HEK293 (cell line): ENCODE measurements around the gene ZNF280A.

ENCODE experiments used
- CTCF ChIA-PET: fragments of 350-600 bp; formaldehyde crosslinking; extraction: SDS; loops from one replicate; lab custom pipeline; 2021; ENCODE audit warnings: antibody characterized with exemption; lab: Yijun Ruan, JAX
- POLR2A ChIA-PET: fragments of 300-600 bp; formaldehyde crosslinking; extraction: SDS; loops from one replicate; lab custom pipeline; 2020; ENCODE audit warnings: antibody characterized with exemption, inconsistent platforms; lab: Yijun Ruan, JAX
- H3K27ac ChIP-seq: fragments of 200-500 bp; sonication (Bioruptor generic); 2 replicates; pipeline ENCODE4 v1.5.1; 2014; ENCODE audit warnings: low read depth, low read length, control low read depth, inconsistent platforms; ENCODE audit errors: extremely low read depth
- H3K36me3 ChIP-seq, 2 experiments: fragments of 200-500 bp in 1 of 2; sonication (Bioruptor generic) in 1 of 2; 1 replicate in 1 of 2; 2 replicates in 1 of 2; pipeline ENCODE4 v1.5.1; 2014 to 2017; ENCODE audit warnings: inconsistent platforms in 2 of 2, low read length in 2 of 2; ENCODE audit not compliant: control insufficient read depth in 2 of 2, insufficient read depth in 1 of 2
- H3K4me1 ChIP-seq: fragments of 200-500 bp; sonication (Bioruptor generic); 2 replicates; pipeline ENCODE4 v1.5.1; 2014; ENCODE audit warnings: mild to moderate bottlenecking, low read length, inconsistent platforms; ENCODE audit not compliant: control insufficient read depth, insufficient read depth
- H3K4me3 ChIP-seq: 2 replicates; pipeline ENCODE4 v1.5.1; 2011; ENCODE audit warnings: low read depth, mild to moderate bottlenecking, control low read depth, low read length, moderate library complexity
- H3K9me3 ChIP-seq: fragments of 200-500 bp; sonication (Bioruptor generic); 2 replicates; pipeline ENCODE4 v1.5.1; 2014; ENCODE audit warnings: low read depth, low read length, inconsistent platforms; ENCODE audit not compliant: control insufficient read depth, insufficient read depth
- GLI2 ChIP-seq: fragments of 450-650 bp; formaldehyde crosslinking; IDR thresholded peaks from 2 replicates; pipeline ENCODE4; 2017; ENCODE audit warnings: missing biosample characterization, missing genetic modification characterization, low read depth, borderline replicate concordance
- HOXA7 ChIP-seq: sonication (generic); formaldehyde crosslinking; IDR thresholded peaks from 2 replicates; pipeline ENCODE4 v1.8.1; 2022; ENCODE audit warnings: missing genetic modification reagents, borderline replicate concordance
- KLF7 ChIP-seq: fragments of 450-650 bp; formaldehyde crosslinking; IDR thresholded peaks from 2 replicates; pipeline ENCODE4 v1.5.1; 2016; ENCODE audit warnings: missing biosample characterization, missing genetic modification characterization, borderline replicate concordance
- REPIN1 ChIP-seq: fragments of 450-650 bp; formaldehyde crosslinking; IDR thresholded peaks from 2 replicates; pipeline ENCODE4 v1.5.1; 2017; ENCODE audit warnings: missing biosample characterization, missing genetic modification characterization, low read depth
- TRIM28 ChIP-seq: IDR thresholded peaks from 2 replicates; pipeline ENCODE4 v1.6.1; 2011; ENCODE audit warnings: low read length, control low read depth, borderline replicate concordance
- WT1 ChIP-seq: fragments of 450-650 bp; formaldehyde crosslinking; IDR thresholded peaks from 2 replicates; pipeline ENCODE4 v1.5.1; 2016; ENCODE audit warnings: missing biosample characterization, missing genetic modification characterization
- ZNF10 ChIP-seq: fragments of 450-650 bp; formaldehyde crosslinking; IDR thresholded peaks from 2 replicates; pipeline ENCODE4 v1.5.1; 2017; ENCODE audit warnings: missing biosample characterization, missing genetic modification characterization
- ZNF174 ChIP-seq: fragments of 450-650 bp; formaldehyde crosslinking; IDR thresholded peaks from 2 replicates; pipeline ENCODE4 v1.5.0; 2017; ENCODE audit warnings: missing biosample characterization, mild to moderate bottlenecking, missing genetic modification characterization
- ZNF175 ChIP-seq: fragments of 450-650 bp; formaldehyde crosslinking; IDR thresholded peaks from 2 replicates; pipeline ENCODE4 v1.5.1; 2016; ENCODE audit warnings: missing biosample characterization, missing genetic modification characterization
- ZNF211 ChIP-seq: fragments of 450-650 bp; formaldehyde crosslinking; IDR thresholded peaks from 2 replicates; pipeline ENCODE4 v1.5.1; 2016; ENCODE audit warnings: low read depth, missing biosample characterization, missing genetic modification characterization
- ZNF555 ChIP-seq: fragments of 450-650 bp; formaldehyde crosslinking; conservative IDR thresholded peaks from 2 replicates; pipeline ENCODE4 v1.5.1; 2017; ENCODE audit warnings: missing biosample characterization, mild to moderate bottlenecking, missing genetic modification characterization, inconsistent platforms
- ZNF571 ChIP-seq: fragments of 450-650 bp; formaldehyde crosslinking; IDR thresholded peaks from 2 replicates; pipeline ENCODE4 v1.5.0; 2017; ENCODE audit warnings: missing biosample characterization, missing genetic modification characterization
- ZNF610 ChIP-seq: fragments of 450-650 bp; formaldehyde crosslinking; IDR thresholded peaks from 2 replicates; pipeline ENCODE4 v1.5.1; 2016; ENCODE audit warnings: missing biosample characterization, missing genetic modification characterization, borderline replicate concordance
- ZNF626 ChIP-seq: fragments of 450-650 bp; sonication (Bioruptor Pico); formaldehyde crosslinking; IDR thresholded peaks from 2 replicates; pipeline ENCODE4 v1.5.1; 2018; ENCODE audit warnings: missing biosample characterization, missing genetic modification characterization, inconsistent platforms
- ZNF76 ChIP-seq: fragments of 450-650 bp; formaldehyde crosslinking; IDR thresholded peaks from 2 replicates; pipeline ENCODE4; 2016; ENCODE audit warnings: low read depth, missing biosample characterization, missing genetic modification characterization, borderline replicate concordance
- ZSCAN16 ChIP-seq: fragments of 450-650 bp; formaldehyde crosslinking; IDR thresholded peaks from 2 replicates; pipeline ENCODE4 v1.5.1; 2016; ENCODE audit warnings: missing biosample characterization, missing genetic modification characterization
- TF ChIP-seq, protein P1 (sequence below): fragments of 450-650 bp; formaldehyde crosslinking; conservative IDR thresholded peaks from 2 replicates; pipeline ENCODE4 v1.5.1; 2016; ENCODE audit warnings: low read depth, missing biosample characterization, missing genetic modification characterization
- TF ChIP-seq, protein P2 (sequence below): fragments of 450-650 bp; formaldehyde crosslinking; IDR thresholded peaks from 2 replicates; pipeline ENCODE4 v1.5.1; 2016; ENCODE audit warnings: missing biosample characterization, missing genetic modification characterization
- TF ChIP-seq, protein P3 (sequence below): sonication (generic); formaldehyde crosslinking; IDR thresholded peaks from 2 replicates; pipeline ENCODE4 v1.8.1; 2022; ENCODE audit warnings: mild to moderate bottlenecking, moderate library complexity, missing genetic modification reagents
- TF ChIP-seq, protein P4 (sequence below): fragments of 450-650 bp; formaldehyde crosslinking; IDR thresholded peaks from 2 replicates; pipeline ENCODE4 v1.5.1; 2016; ENCODE audit warnings: missing biosample characterization, missing genetic modification characterization
- TF ChIP-seq, protein P5 (sequence below): fragments of 450-650 bp; formaldehyde crosslinking; IDR thresholded peaks from 2 replicates; pipeline ENCODE4 v1.5.1; 2016; ENCODE audit warnings: missing biosample characterization, missing genetic modification characterization
- TF ChIP-seq, protein P6 (sequence below): fragments of 450-650 bp; formaldehyde crosslinking; IDR thresholded peaks from 2 replicates; pipeline ENCODE4 v1.5.1; 2016; ENCODE audit warnings: missing biosample characterization, missing genetic modification characterization, low read depth

Gene ZNF280A

DNA sequence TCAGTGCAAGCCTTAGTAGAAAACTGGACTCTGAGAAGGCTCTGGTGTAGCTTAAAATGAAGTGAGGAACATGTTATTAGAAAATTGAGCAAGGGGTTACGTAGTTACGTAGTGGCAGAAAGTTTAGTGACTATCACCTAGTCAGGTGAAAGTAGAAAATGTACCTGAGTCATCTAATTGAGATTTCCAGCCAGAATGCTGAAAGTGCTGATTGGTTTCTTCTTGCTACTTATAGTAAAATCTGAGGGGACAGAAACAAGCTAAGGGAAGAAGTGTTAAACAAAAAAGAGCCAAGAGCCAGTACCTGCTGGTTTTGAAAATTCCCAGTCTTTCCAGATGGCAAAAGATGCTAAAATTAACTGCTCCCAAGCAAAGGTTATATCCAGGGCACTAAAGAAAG lies 41.0 kb downstream of the ZNF280A start:
- Histone ChIP-seq H3K36me3 (no peaks in the 10 kb centered on the region; a peak in 1 of 3 replicates), H3K4me1 (no peaks in the 10 kb centered on the region), H3K4me3 (no peak overlapping the region), H3K9me3 (no peaks in the 10 kb centered on the region), H3K27ac (no peak overlapping the region)
- POLR2A ChIA-PET, result no interaction called here
- CTCF ChIA-PET, result interaction anchor here (0.7 to 12.6 kb wide), 6 partner anchors 15 to 480 kb away, joined by 3 to 87 read pairs (median 4); partner anchors contain the start of gene PRAME
- TF ChIP-seq, protein P1, sequence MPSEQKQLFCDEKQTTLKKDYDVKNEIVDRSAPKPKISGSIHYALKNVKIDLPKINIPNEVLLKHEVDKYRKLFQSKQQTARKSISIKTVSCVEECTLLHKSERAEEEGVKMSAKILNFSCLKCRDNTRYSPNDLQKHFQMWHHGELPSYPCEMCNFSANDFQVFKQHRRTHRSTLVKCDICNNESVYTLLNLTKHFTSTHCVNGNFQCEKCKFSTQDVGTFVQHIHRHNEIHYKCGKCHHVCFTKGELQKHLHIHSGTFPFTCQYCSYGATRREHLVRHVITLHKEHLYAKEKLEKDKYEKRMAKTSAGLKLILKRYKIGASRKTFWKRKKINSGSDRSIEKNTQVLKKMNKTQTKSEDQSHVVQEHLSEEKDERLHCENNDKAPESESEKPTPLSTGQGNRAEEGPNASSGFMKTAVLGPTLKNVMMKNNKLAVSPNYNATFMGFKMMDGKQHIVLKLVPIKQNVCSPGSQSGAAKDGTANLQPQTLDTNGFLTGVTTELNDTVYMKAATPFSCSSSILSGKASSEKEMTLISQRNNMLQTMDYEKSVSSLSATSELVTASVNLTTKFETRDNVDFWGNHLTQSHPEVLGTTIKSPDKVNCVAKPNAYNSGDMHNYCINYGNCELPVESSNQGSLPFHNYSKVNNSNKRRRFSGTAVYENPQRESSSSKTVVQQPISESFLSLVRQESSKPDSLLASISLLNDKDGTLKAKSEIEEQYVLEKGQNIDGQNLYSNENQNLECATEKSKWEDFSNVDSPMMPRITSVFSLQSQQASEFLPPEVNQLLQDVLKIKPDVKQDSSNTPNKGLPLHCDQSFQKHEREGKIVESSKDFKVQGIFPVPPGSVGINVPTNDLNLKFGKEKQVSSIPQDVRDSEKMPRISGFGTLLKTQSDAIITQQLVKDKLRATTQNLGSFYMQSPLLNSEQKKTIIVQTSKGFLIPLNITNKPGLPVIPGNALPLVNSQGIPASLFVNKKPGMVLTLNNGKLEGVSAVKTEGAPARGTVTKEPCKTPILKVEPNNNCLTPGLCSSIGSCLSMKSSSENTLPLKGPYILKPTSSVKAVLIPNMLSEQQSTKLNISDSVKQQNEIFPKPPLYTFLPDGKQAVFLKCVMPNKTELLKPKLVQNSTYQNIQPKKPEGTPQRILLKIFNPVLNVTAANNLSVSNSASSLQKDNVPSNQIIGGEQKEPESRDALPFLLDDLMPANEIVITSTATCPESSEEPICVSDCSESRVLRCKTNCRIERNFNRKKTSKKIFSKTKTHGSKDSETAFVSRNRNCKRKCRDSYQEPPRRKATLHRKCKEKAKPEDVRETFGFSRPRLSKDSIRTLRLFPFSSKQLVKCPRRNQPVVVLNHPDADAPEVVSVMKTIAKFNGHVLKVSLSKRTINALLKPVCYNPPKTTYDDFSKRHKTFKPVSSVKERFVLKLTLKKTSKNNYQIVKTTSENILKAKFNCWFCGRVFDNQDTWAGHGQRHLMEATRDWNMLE (tag by site-specific recombination), result no peak
- TF ChIP-seq, protein P2, sequence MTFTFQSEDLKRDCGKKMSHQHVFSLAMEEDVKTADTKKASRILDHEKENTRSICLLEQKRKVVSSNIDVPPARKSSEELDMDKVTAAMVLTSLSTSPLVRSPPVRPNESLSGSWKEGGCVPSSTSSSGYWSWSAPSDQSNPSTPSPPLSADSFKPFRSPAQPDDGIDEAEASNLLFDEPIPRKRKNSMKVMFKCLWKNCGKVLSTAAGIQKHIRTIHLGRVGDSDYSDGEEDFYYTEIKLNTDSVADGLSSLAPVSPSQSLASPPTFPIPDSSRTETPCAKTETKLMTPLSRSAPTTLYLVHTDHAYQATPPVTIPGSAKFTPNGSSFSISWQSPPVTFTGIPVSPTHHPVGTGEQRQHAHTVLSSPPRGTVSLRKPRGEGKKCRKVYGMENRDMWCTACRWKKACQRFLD (tag by site-specific recombination), result no peak
- TF ChIP-seq, protein P3, sequence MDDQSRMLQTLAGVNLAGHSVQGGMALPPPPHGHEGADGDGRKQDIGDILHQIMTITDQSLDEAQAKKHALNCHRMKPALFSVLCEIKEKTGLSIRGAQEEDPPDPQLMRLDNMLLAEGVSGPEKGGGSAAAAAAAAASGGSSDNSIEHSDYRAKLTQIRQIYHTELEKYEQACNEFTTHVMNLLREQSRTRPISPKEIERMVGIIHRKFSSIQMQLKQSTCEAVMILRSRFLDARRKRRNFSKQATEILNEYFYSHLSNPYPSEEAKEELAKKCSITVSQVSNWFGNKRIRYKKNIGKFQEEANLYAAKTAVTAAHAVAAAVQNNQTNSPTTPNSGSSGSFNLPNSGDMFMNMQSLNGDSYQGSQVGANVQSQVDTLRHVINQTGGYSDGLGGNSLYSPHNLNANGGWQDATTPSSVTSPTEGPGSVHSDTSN (CRISPR knock-in tag), result no peak
- no peak for TF ChIP-seq ZNF175 (tag by site-specific recombination)
- TF ChIP-seq ZNF174 (tag by site-specific recombination), result no peak
- TF ChIP-seq GLI2 (tag by site-specific recombination), result no peak
- TF ChIP-seq ZNF610 (tag by site-specific recombination), result no peak
- no peak for TF ChIP-seq ZNF211 (tag by site-specific recombination)
- TF ChIP-seq ZNF571 (tag by site-specific recombination), result no peak
- no peak for TF ChIP-seq ZNF76
- TF ChIP-seq ZNF10 (tag by site-specific recombination), result no peak

DNA sequence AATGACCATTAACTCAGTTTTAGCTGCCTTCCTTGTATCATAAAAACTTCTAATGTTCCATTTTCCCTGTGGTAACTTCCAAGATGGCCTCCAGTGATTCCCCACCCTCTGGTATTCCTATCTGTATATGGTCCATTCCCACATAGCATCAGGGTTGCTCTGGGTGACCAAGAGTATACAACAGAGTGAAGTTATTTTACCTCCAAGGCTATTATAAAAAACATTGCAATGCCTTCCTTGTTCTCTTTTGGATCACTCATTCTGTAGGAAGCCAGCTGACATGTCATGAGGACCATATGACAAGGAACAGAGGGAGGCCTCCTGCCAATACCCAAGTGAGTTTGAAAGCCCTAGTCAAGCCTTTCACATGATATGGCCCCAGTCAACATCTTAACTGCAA lies 41.6 kb downstream of the ZNF280A start:
- Histone ChIP-seq H3K4me3 (no peak overlapping the region), H3K9me3 (no peaks in the 10 kb centered on the region), H3K27ac (no peak overlapping the region), H3K4me1 (no peaks in the 10 kb centered on the region), H3K36me3 (no peaks in the 10 kb centered on the region; a peak in 1 of 3 replicates)
- CTCF ChIA-PET, result interaction anchor here (1.1 to 12.6 kb wide), 3 partner anchors 14 to 232 kb away, joined by 3 to 87 read pairs (median 3); partner anchors contain the start of gene PRAME
- POLR2A ChIA-PET, result no interaction called here
- TF ChIP-seq KLF7 (tag by site-specific recombination) (no peak), WT1 (tag by site-specific recombination) (no peak), ZSCAN16 (tag by site-specific recombination) (no peak), REPIN1 (tag by site-specific recombination) (no peak), ZNF626 (tag by site-specific recombination) (no peak), ZNF555 (no peak), HOXA7 (CRISPR knock-in tag) (no peak), TRIM28 (no peak)
- TF ChIP-seq, protein P4, sequence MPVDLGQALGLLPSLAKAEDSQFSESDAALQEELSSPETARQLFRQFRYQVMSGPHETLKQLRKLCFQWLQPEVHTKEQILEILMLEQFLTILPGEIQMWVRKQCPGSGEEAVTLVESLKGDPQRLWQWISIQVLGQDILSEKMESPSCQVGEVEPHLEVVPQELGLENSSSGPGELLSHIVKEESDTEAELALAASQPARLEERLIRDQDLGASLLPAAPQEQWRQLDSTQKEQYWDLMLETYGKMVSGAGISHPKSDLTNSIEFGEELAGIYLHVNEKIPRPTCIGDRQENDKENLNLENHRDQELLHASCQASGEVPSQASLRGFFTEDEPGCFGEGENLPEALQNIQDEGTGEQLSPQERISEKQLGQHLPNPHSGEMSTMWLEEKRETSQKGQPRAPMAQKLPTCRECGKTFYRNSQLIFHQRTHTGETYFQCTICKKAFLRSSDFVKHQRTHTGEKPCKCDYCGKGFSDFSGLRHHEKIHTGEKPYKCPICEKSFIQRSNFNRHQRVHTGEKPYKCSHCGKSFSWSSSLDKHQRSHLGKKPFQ, result no peak
- TF ChIP-seq, protein P5, sequence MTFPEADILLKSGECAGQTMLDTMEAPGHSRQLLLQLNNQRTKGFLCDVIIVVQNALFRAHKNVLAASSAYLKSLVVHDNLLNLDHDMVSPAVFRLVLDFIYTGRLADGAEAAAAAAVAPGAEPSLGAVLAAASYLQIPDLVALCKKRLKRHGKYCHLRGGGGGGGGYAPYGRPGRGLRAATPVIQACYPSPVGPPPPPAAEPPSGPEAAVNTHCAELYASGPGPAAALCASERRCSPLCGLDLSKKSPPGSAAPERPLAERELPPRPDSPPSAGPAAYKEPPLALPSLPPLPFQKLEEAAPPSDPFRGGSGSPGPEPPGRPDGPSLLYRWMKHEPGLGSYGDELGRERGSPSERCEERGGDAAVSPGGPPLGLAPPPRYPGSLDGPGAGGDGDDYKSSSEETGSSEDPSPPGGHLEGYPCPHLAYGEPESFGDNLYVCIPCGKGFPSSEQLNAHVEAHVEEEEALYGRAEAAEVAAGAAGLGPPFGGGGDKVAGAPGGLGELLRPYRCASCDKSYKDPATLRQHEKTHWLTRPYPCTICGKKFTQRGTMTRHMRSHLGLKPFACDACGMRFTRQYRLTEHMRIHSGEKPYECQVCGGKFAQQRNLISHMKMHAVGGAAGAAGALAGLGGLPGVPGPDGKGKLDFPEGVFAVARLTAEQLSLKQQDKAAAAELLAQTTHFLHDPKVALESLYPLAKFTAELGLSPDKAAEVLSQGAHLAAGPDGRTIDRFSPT (tag by site-specific recombination), result no peak
- TF ChIP-seq, protein P6, sequence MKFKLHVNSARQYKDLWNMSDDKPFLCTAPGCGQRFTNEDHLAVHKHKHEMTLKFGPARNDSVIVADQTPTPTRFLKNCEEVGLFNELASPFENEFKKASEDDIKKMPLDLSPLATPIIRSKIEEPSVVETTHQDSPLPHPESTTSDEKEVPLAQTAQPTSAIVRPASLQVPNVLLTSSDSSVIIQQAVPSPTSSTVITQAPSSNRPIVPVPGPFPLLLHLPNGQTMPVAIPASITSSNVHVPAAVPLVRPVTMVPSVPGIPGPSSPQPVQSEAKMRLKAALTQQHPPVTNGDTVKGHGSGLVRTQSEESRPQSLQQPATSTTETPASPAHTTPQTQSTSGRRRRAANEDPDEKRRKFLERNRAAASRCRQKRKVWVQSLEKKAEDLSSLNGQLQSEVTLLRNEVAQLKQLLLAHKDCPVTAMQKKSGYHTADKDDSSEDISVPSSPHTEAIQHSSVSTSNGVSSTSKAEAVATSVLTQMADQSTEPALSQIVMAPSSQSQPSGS (tag by site-specific recombination), result no peak
